ENCODE results near the gene IGFBP2.

GRCh38 chr2:216645636-216645950 is 12.4 kb downstream of the IGFBP2 start:
- TF ChIP-seq CTCF (IDR thresholded peaks at IDR 0.05; ENCODE audit: low read depth, low read length, missing input control), result no peak
- no peak for TF ChIP-seq RXRA (IDR thresholded peaks at IDR 0.05)
- TF ChIP-seq, protein P1, sequence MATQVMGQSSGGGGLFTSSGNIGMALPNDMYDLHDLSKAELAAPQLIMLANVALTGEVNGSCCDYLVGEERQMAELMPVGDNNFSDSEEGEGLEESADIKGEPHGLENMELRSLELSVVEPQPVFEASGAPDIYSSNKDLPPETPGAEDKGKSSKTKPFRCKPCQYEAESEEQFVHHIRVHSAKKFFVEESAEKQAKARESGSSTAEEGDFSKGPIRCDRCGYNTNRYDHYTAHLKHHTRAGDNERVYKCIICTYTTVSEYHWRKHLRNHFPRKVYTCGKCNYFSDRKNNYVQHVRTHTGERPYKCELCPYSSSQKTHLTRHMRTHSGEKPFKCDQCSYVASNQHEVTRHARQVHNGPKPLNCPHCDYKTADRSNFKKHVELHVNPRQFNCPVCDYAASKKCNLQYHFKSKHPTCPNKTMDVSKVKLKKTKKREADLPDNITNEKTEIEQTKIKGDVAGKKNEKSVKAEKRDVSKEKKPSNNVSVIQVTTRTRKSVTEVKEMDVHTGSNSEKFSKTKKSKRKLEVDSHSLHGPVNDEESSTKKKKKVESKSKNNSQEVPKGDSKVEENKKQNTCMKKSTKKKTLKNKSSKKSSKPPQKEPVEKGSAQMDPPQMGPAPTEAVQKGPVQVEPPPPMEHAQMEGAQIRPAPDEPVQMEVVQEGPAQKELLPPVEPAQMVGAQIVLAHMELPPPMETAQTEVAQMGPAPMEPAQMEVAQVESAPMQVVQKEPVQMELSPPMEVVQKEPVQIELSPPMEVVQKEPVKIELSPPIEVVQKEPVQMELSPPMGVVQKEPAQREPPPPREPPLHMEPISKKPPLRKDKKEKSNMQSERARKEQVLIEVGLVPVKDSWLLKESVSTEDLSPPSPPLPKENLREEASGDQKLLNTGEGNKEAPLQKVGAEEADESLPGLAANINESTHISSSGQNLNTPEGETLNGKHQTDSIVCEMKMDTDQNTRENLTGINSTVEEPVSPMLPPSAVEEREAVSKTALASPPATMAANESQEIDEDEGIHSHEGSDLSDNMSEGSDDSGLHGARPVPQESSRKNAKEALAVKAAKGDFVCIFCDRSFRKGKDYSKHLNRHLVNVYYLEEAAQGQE (IDR thresholded peaks at IDR 0.05), result no peak
- no peak for TF ChIP-seq SP1 (IDR thresholded peaks at IDR 0.05)
